Activated T-helper 2 cell treated with anti-CD3 and anti-CD28 coated beads, Interferon-gamma antibody, Interleukin-2, Interleukin-4, amounts not matched to agents 10 μg/mL and 5 μg/mL and 100 μg/mL, durations not matched to agents 14 hours and 24 hours and 36 hours (primary cell): ENCODE data around the gene MYO16. TPM values are rescaled to one million over a fixed set of nuclear protein-coding genes. Genes with fewer than 3 reads are reported as not detected.
"Not testable (repeated sequence)": the region's sequence is repeated elsewhere in the genome, so short reads cannot be mapped to it uniquely, and the experiment has no call there.

Experiments
- DNase-seq: peaks from one replicate; pipeline ENCODE4 v3.0.0; 2021; ENCODE audit warnings: low spot score
- H3K27ac Mint-ChIP-seq: one replicate; pipeline ENCODE4 v1.8.0; 2021; ENCODE audit warnings: mixed read lengths
- H3K27me3 Mint-ChIP-seq: one replicate; pipeline ENCODE4 v1.8.0; 2021; ENCODE audit warnings: low read depth, mixed read lengths
- H3K36me3 Mint-ChIP-seq: one replicate; pipeline ENCODE4 v1.8.0; 2021; ENCODE audit warnings: low read depth, mixed read lengths
- H3K4me1 Mint-ChIP-seq: one replicate; pipeline ENCODE4 v1.8.0; 2021; ENCODE audit warnings: low read depth, mixed read lengths
- H3K4me3 Mint-ChIP-seq: one replicate; pipeline ENCODE4 v1.8.0; 2021; ENCODE audit warnings: low read depth, mild to moderate bottlenecking, moderate library complexity, mixed read lengths
- H3K9me3 Mint-ChIP-seq: one replicate; pipeline ENCODE4 v1.8.0; 2021; ENCODE audit warnings: mixed read lengths
- intact Hi-C: fragments of 100-400 bp; cut with micrococcal nuclease; formaldehyde crosslinking; loops from one replicate; pipeline ENCODE4 v1.15.1; 2023
- total RNA-seq: library from RNA; stranded (reverse); gene quantifications from 2 replicates; pipeline ENCODE4 v1.2.3, GENCODE V29; 2022

MYO16 gene
- total RNA-seq, 1 donor from 2014 or later = not detected

DNA sequence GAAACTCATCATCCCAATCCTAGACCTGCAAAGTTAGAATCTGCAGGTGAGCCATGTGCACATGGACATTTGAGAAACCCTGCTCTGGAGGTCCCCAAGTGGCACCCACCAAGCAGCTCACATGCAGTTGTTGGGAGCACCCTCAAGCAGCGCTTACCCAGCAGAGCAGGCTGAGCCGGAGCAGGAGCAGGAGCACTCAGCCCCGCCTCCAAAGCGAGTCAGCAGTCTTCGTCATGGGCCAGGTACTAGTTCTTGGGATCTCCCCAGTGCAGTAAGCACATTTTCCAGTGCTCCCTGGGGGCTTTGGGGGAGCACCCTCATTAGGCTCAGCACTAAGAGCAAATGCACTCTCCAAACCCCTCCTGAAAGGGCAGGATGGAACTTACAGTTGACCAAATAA is 584.3 kb downstream of the MYO16 start:
- intact Hi-C loops = no loop called here
- no peaks in the 10 kb centered on the region for H3K36me3 Mint-ChIP-seq
- H3K9me3 Mint-ChIP-seq = no peaks in the 10 kb centered on the region
- peaks cover 1% of the 10 kb centered on the region for H3K27me3 Mint-ChIP-seq
- H3K4me1 Mint-ChIP-seq = no peaks in the 10 kb centered on the region
- no peak for DNase-seq
- no peak overlapping the region for H3K27ac Mint-ChIP-seq
- no peak overlapping the region for H3K4me3 Mint-ChIP-seq

DNA sequence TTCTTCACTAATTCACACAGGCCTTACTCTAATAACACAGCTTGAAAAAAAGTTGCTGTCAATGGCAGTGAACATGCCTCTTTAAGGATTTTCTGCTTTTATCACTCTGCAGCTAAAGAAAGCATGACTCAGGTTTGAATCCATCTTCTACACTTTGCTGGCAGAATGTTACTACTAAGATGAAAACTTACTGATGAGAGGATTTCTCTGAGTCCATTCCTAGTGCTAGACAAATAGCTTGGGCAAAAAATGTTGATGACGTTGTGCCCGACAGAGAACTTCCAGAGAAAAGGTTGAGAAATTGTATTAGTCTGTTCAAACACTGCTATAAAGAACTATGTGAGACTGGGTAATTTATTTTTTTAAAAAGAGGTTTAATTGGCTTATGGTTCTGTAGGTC is 585.0 kb downstream of the MYO16 start:
- Mint-ChIP-seq H3K27me3 (peaks cover 1% of the 10 kb centered on the region), H3K27ac (no peak overlapping the region), H3K4me1 (no peaks in the 10 kb centered on the region), H3K36me3 (no peaks in the 10 kb centered on the region), H3K4me3 (no peak overlapping the region), H3K9me3 (no peaks in the 10 kb centered on the region)
- intact Hi-C loops = no loop called here
- no peak for DNase-seq

DNA sequence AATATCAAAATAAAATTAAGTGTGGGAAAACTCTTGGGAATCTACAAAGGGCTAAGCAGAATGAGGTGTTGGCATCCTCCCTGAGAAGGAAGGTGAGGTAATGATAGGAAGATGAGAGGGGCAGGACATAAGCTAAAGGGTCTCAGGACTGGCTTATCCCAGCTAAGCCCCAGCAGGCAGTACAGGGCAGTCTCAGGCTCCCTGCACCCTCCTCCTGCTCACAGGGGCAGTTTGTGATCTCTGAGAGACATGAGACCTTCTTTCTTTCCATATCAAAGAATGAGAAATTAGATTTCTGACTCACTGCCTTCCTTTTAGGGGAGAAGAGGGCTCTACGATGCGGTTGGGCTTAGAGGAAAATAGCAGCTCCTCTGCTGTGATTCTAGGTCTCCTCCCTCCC is 586.0 kb downstream of the MYO16 start:
- intact Hi-C loops = no loop called here
- Mint-ChIP-seq H3K27me3 (peaks cover 1% of the 10 kb centered on the region), H3K9me3 (no peaks in the 10 kb centered on the region), H3K4me1 (no peaks in the 10 kb centered on the region), H3K4me3 (no peak overlapping the region), H3K36me3 (no peaks in the 10 kb centered on the region), H3K27ac (no peak overlapping the region)
- no peak for DNase-seq

DNA sequence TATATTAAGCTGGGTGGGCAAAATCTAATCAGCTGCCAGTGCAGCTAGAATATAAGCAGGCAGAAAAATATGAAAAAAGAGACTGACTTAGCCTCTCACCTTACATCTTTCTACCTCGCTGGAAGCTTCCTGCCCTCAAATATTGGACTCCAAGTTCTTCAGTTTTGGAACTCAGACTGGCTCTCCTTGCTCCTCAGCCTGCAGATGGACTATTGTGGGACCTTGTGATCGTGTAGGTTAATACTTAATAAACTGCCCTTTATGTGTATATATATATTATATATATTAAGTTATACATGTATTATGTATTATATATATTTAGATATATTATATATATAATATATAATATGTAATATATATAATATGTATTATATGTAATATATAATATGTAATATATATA is 588.1 kb downstream of the MYO16 start:
- intact Hi-C loops = not testable (repeated sequence)

DNA sequence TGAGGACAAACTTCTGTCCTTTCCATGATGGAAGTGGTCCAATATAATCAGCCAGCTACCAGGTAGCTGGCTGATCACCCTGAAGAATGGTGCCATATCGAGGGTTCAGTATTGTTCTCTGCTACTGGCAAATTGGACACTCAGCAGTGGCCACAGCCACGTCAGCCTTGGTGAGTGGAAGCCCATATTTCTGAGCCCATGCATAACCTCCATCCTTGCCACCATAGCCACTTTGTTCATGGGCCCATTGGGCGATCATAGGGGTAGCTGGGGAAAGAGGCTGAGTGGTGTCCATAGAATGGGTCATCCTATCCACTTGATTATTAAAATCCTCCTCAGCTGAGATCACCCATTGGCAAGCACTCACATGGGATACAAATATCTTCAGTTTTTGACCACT is 591.2 kb downstream of the MYO16 start:
- no peaks in the 10 kb centered on the region for H3K36me3 Mint-ChIP-seq
- H3K27ac Mint-ChIP-seq = no peak overlapping the region
- no peak overlapping the region for H3K4me3 Mint-ChIP-seq
- H3K27me3 Mint-ChIP-seq = no peaks in the 10 kb centered on the region
- no peaks in the 10 kb centered on the region for H3K4me1 Mint-ChIP-seq
- intact Hi-C loops = no loop called here
- no peak for DNase-seq
- H3K9me3 Mint-ChIP-seq = no peaks in the 10 kb centered on the region

More for the DNA sequence above, 588.1 kb downstream of the MYO16 start:
- H3K27ac Mint-ChIP-seq, H3K36me3 Mint-ChIP-seq, H3K27me3 Mint-ChIP-seq, DNase-seq, H3K4me3 Mint-ChIP-seq, H3K4me1 Mint-ChIP-seq, H3K9me3 Mint-ChIP-seq: not testable (repeated sequence)

DNA sequence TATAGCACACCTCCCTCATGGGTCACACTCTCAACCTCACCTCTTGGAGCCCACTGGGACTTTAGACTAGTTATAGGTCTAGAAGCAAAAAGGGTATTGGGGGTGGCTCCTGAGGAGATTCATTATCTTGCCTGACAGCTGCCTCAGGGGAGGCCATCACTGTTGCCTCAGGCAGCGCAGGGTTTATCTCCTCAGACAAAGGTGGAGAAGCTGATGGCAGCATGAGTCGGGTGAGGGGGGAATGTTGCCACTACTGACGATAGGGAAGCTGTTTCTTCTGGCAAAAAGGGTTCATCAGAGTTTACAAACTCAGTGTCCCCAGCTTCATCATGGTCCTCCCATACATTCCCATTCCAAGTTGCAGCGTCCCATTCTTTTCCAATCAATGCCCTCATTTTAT is 594.6 kb downstream of the MYO16 start:
- intact Hi-C loops = no loop called here
- no peaks in the 10 kb centered on the region for H3K27me3 Mint-ChIP-seq
- no peaks in the 10 kb centered on the region for H3K36me3 Mint-ChIP-seq
- H3K27ac Mint-ChIP-seq = no peak overlapping the region
- no peak for DNase-seq
- no peaks in the 10 kb centered on the region for H3K9me3 Mint-ChIP-seq
- no peak overlapping the region for H3K4me3 Mint-ChIP-seq
- H3K4me1 Mint-ChIP-seq = no peaks in the 10 kb centered on the region

DNA sequence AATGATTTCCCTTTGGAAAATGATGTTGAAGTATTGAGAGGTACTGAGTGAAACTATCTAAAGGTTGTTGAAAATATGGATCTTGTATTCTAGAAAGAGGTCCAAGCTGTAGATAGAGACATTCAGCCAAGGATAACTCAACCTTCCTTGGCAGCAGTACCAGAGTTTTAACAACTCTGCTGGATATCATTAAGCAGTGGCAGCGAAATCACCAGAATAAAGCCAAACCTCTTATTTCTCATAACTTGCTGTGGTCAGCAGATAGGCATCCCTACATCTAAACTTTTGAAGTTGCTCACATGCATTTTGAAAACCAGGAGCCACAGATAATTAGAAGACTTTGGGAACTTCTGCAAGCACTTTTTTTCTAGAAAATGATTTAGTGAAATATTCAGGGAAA is 597.2 kb downstream of the MYO16 start:
- H3K36me3 Mint-ChIP-seq = no peaks in the 10 kb centered on the region
- DNase-seq = no peak
- H3K9me3 Mint-ChIP-seq = peaks cover 6% of the 10 kb centered on the region
- no peaks in the 10 kb centered on the region for H3K4me1 Mint-ChIP-seq
- H3K27ac Mint-ChIP-seq = no peak overlapping the region
- H3K4me3 Mint-ChIP-seq = no peak overlapping the region
- intact Hi-C loops = no loop called here
- H3K27me3 Mint-ChIP-seq = no peaks in the 10 kb centered on the region

DNA sequence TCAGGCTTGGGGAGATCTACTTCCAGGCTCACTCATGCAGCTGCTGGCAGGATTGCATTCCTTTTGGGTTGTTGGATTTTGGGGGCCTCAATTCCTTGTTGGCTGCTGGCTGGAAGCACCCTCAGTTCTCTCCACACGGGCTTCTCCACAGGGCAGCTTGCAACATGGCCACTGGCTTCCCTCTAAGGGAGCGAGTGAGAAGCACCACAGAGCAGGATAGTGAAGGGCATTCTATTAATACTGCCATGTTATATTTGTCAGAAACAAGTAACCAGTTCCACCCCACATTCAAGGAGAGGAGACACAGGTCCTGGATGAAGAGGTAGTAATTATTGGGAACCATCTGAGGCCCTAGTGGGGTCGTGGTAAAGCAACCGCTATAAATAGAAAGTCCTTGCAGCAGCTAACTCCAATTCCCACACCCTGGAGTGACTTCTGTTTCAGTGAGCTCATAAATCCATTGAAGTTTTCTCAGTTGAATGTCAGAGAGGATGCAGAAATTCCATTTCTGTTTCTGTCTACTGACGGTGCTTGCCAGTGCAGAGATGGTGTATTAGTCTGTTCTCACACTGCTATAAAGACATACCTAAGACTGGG is 598.0 kb downstream of the MYO16 start:
- Mint-ChIP-seq H3K27me3 (no peaks in the 10 kb centered on the region), H3K27ac (no peak overlapping the region), H3K9me3 (peaks cover 6% of the 10 kb centered on the region), H3K36me3 (no peaks in the 10 kb centered on the region), H3K4me1 (no peaks in the 10 kb centered on the region), H3K4me3 (no peak overlapping the region)
- DNase-seq = no peak
- intact Hi-C loops = no loop called here

DNA sequence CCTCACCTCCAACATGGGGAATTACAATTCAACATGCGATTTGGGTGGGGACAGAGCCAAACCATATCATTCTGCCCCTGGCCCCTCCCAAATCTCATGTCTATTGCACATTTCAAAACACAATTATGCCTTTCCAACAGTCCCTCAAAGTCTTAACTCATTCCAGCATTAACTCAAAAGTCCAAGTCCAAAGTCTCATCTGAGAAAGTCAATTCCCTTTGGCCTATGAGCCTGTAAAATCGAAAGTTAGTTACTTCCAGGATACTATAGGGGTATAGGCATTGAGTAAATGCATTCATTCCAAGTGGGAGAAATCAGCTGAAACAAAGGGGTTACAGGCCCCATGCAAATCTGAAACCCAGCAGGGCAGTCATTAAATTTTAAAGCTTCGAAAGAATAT is 598.8 kb downstream of the MYO16 start:
- no peak overlapping the region for H3K27ac Mint-ChIP-seq
- no peaks in the 10 kb centered on the region for H3K4me1 Mint-ChIP-seq
- H3K27me3 Mint-ChIP-seq = no peaks in the 10 kb centered on the region
- H3K4me3 Mint-ChIP-seq = no peak overlapping the region
- H3K36me3 Mint-ChIP-seq = no peaks in the 10 kb centered on the region
- intact Hi-C loops = no loop called here
- peaks cover 6% of the 10 kb centered on the region for H3K9me3 Mint-ChIP-seq
- no peak for DNase-seq

DNA sequence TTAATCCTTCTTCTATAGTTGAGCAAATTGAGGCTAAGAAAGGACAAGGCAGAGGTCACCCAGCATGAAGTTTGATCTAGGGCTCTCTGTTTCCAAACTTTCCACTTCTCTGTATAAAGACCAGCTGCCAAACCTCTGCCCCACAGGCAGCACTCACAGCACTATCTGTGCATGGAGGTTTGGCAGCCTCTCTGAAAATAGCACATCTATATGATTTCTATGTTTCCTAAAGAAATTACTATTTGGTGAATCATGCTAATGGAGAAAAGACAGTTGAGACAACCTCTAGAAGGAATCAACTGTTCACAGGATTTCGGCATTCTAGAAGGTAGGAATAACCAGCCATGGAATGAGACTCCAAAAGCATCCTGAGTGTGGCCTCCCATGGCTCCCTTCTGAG is 602.5 kb downstream of the MYO16 start:
- DNase-seq = no peak
- intact Hi-C loops = no loop called here
- Mint-ChIP-seq H3K27ac (no peak overlapping the region), H3K4me3 (no peak overlapping the region), H3K36me3 (no peaks in the 10 kb centered on the region), H3K4me1 (no peaks in the 10 kb centered on the region), H3K9me3 (peaks cover 6% of the 10 kb centered on the region), H3K27me3 (no peaks in the 10 kb centered on the region)

DNA sequence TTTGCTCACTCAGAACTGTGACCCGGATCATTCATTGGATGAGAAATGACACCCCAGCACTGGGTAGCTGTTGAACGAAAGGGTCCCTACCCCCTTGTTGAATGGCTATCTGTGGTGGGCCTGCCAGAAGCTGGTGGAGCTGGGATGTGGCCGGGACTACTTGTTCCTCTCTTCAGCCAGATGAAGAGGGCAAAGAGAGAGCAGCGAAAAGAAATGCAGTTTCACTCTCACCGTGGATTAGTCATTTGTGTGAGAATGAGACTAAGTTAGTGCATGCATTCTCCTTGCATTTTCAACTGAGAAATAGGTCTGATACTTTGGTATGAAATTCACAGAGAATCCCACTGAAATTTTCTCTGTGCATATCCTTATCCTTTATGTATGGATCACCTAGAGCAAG is 603.9 kb downstream of the MYO16 start:
- Mint-ChIP-seq H3K4me1 (no peaks in the 10 kb centered on the region), H3K4me3 (no peak overlapping the region), H3K9me3 (peaks cover 6% of the 10 kb centered on the region), H3K36me3 (no peaks in the 10 kb centered on the region), H3K27me3 (no peaks in the 10 kb centered on the region), H3K27ac (no peak overlapping the region)
- DNase-seq = no peak
- intact Hi-C loops = no loop called here

DNA sequence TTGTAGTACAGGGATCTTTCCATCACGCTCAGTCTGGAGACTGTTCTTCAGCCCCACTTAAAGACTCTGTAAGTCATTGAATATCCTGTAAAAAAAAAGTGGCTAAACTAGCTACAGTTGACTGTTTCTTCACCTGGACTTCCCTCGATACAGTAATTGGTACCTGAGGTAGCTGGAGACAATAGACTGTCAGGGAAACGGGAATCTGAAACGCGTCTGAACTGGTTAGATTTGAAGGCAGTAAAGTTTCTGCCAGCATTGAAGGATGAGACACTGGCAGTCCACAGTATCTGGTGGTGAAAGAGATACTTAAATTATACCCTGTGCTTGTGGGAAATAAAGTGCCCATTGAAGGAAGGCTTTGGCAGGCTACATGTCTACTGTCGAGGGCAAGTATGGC is 606.5 kb downstream of the MYO16 start:
- Mint-ChIP-seq H3K27ac (no peak overlapping the region), H3K4me3 (no peak overlapping the region), H3K27me3 (no peaks in the 10 kb centered on the region), H3K9me3 (no peaks in the 10 kb centered on the region), H3K36me3 (no peaks in the 10 kb centered on the region), H3K4me1 (no peaks in the 10 kb centered on the region)
- intact Hi-C loops = no loop called here
- no peak for DNase-seq

DNA sequence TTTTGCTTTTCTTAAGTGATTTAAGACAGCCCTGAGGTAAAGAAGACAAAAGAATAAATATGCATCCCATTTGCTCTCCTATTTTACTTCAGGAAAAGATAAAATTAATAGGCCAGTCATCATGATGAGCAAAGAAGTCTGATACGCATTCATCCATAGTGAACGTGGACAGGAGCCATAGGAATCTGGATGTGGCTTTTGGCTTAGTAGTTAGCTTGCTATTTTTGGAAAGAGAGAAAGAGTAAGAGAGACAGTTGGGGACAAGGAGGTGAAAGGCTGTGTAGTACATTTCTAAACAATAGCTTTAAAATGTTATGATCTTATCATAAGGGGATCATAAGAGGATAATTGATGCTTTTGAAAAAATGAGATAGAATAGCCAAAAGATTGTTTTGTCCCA is 611.7 kb downstream of the MYO16 start:
- Mint-ChIP-seq H3K9me3 (no peaks in the 10 kb centered on the region), H3K4me3 (no peak overlapping the region), H3K27me3 (no peaks in the 10 kb centered on the region), H3K36me3 (no peaks in the 10 kb centered on the region), H3K27ac (no peak overlapping the region), H3K4me1 (no peaks in the 10 kb centered on the region)
- no peak for DNase-seq
- intact Hi-C loops = no loop called here

DNA sequence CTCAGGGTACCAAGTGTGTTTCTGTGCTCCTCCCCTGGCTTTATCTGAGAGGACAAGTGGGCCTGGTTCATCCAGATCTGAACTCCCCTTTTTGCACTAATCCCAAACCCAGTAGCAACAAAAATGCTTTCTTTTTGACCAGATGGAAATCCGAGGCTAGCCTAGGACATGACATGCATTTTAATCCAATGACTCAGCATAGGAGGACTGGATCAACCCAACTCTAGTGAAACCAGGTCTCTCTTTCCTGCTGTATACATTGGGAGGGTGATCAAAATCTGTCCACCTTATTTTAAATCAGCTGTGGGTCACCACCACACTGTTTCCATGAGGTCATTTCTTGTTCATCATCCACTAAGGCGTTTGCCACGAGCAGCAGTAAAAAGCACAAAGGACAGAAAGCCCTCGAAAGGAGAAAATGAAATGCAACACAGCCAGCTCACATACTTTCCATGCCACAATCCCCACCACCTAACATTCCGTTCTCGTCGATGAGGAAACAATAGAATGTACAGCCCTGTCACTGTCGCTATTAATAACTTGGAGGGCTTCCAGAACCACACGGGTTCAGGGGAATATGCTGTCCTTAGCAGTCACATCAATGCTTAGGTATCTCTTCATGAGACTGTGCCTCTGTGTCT is 614.0 kb downstream of the MYO16 start:
- intact Hi-C loops = no loop called here

More for the DNA sequence above, 614.0 kb downstream of the MYO16 start:
- Mint-ChIP-seq H3K27me3 (no peaks in the 10 kb centered on the region), H3K36me3 (no peaks in the 10 kb centered on the region), H3K9me3 (no peaks in the 10 kb centered on the region), H3K4me3 (no peak overlapping the region), H3K4me1 (no peaks in the 10 kb centered on the region), H3K27ac (no peak overlapping the region)
- no peak for DNase-seq
